Measurements from ENCODE around the gene DLGAP1. TPM values are rescaled to one million over a fixed set of nuclear protein-coding genes. Genes with fewer than 3 reads are reported as not detected.

Gene DLGAP1
- total RNA-seq, 1 experiment from 2014 or later = 0.39 TPM

DNA sequence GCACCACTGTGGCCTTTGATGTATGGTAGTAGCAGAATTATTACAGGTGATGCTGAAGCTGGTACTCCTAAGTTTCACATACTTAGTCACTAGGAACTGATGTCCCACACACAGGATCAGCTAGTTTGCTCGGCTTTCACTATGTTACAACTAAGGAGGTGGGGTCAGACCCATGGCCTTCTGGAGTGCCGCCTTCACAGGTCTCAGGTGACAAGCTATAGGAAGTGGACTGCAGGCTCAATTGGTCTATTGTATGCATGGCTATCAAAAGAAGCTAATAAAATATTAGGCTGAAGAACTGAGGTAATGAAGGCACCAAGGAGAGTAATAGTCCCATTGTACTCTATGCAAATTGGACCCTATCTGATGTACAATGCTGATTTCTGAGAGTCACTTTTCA is 170.6 kb downstream of the DLGAP1 start:
- no peak overlapping the region for H3K4me2 ChIP-seq (ENCODE audit: low read length)
- no peaks in the 10 kb centered on the region for H3K9me2 ChIP-seq (ENCODE audit: insufficient read depth)
- H3K27me3 ChIP-seq (ENCODE audit: insufficient read depth, low read length) = no peaks in the 10 kb centered on the region
- H3K27ac ChIP-seq (ENCODE audit: low read depth, low read length) = no peak overlapping the region
- ChIA-PET POLR2A (no interaction called here), CTCF (no interaction called here), RAD21 (ENCODE audit: low non-redundant PET in 1 of 2, low total read pairs in 2 of 2, uncharacterized antibody in 2 of 2, unreplicated experiment in 2 of 2) (no interaction called here)
- DNase-seq (ENCODE audit: low read depth, low spot score) (no peak), ATAC-seq (no peak)
- H2AFZ ChIP-seq (ENCODE audit: low read depth, low read length, poor library complexity, severe bottlenecking) = no peak overlapping the region
- no peak overlapping the region for H3K9ac ChIP-seq (ENCODE audit: low read length)
- BruUV-seq (replicated peaks) = no TSS peak
- H3K36me3 ChIP-seq (ENCODE audit: control insufficient read depth in 1 of 2, insufficient read depth in 2 of 2, low read length in 2 of 2) = no peaks in the 10 kb centered on the region
- no peaks in the 10 kb centered on the region for H3K4me1 ChIP-seq (ENCODE audit: control insufficient read depth in 1 of 2, insufficient read depth in 2 of 2, low read length in 2 of 2)
- no peaks in the 10 kb centered on the region for H3K79me2 ChIP-seq (ENCODE audit: insufficient read depth, low read length)
- no peaks in the 10 kb centered on the region for H4K20me1 ChIP-seq (ENCODE audit: insufficient read depth)
- H3K9me3 ChIP-seq (ENCODE audit: control insufficient read depth in 1 of 2, insufficient read depth in 1 of 2, low read depth in 1 of 2, low read length in 2 of 2) = peaks cover 0 to 11% of the 10 kb centered on the region in 2 experiments; a peak in 1 of 4 replicates
- intact Hi-C loops (cut with micrococcal nuclease) = loop anchor here (5.0 to 10.0 kb wide), 2 partner anchors 60 to 63 kb away; no protein-coding TSS in a partner anchor
- no peak overlapping the region for H3K4me3 ChIP-seq (replicated peaks in 1 of 2; ENCODE audit: low read depth in 1 of 2, low read length in 2 of 2)
- TF ChIP-seq, protein P1, sequence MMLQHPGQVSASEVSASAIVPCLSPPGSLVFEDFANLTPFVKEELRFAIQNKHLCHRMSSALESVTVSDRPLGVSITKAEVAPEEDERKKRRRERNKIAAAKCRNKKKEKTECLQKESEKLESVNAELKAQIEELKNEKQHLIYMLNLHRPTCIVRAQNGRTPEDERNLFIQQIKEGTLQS (IDR thresholded peaks at IDR 0.05) = no peak
- TF ChIP-seq POLR2AphosphoS5 (IDR thresholded peaks at IDR 0.05; ENCODE audit: low read depth, low read length) = no peak
- TF ChIP-seq, protein P2, sequence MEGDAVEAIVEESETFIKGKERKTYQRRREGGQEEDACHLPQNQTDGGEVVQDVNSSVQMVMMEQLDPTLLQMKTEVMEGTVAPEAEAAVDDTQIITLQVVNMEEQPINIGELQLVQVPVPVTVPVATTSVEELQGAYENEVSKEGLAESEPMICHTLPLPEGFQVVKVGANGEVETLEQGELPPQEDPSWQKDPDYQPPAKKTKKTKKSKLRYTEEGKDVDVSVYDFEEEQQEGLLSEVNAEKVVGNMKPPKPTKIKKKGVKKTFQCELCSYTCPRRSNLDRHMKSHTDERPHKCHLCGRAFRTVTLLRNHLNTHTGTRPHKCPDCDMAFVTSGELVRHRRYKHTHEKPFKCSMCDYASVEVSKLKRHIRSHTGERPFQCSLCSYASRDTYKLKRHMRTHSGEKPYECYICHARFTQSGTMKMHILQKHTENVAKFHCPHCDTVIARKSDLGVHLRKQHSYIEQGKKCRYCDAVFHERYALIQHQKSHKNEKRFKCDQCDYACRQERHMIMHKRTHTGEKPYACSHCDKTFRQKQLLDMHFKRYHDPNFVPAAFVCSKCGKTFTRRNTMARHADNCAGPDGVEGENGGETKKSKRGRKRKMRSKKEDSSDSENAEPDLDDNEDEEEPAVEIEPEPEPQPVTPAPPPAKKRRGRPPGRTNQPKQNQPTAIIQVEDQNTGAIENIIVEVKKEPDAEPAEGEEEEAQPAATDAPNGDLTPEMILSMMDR (IDR thresholded peaks at IDR 0.05 in 2 of 3, conservative IDR thresholded peaks at IDR 0.05 in 1 of 3; ENCODE audit: borderline replicate concordance in 1 of 3, insufficient read depth in 1 of 3, low read depth in 2 of 3, low read length in 2 of 3) = no peak

DNA sequence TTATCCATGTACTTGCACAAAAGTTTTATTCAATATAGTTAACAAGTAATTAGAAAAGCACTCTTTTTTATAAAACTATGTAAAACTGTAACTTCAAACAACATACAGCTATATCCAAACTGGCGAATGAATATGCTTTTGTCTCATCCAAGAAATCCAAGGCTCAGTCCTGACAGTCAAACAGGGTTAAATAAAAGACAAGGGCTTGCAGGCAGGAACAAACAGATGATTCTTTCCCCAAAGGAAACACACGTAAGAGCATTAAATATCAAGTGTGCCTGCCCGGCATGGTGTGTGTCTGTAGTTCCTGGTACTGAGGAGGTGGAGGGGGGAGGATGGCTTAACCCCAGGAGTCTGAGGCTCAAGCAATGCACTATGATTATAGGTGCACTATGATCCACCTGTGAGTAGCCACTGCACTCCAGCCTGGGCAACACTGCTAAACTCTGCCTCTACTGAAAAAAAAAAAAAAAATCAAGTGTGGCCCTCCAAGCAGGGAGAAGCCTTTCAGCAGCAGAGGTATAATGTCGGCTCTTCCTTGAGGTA is 171.3 kb downstream of the DLGAP1 start:
- H3K4me1 ChIP-seq (ENCODE audit: control insufficient read depth in 1 of 2, insufficient read depth in 2 of 2, low read length in 2 of 2) = no peaks in the 10 kb centered on the region
- no peaks in the 10 kb centered on the region for H3K27me3 ChIP-seq (ENCODE audit: insufficient read depth, low read length)
- H3K9me2 ChIP-seq (ENCODE audit: insufficient read depth) = no peaks in the 10 kb centered on the region
- no peak overlapping the region for H3K27ac ChIP-seq (ENCODE audit: low read depth, low read length)
- DNase-seq (ENCODE audit: low read depth, low spot score) (no peak), ATAC-seq (no peak)
- no peaks in the 10 kb centered on the region for H4K20me1 ChIP-seq (ENCODE audit: insufficient read depth)
- H3K36me3 ChIP-seq (ENCODE audit: control insufficient read depth in 1 of 2, insufficient read depth in 2 of 2, low read length in 2 of 2) = no peaks in the 10 kb centered on the region
- CTCF ChIA-PET = no interaction called here
- no peak overlapping the region for H3K4me3 ChIP-seq (replicated peaks in 1 of 2; ENCODE audit: low read depth in 1 of 2, low read length in 2 of 2)
- RAD21 ChIA-PET (ENCODE audit: low non-redundant PET in 1 of 2, low total read pairs in 2 of 2, uncharacterized antibody in 2 of 2, unreplicated experiment in 2 of 2) = no interaction called here
- H3K9me3 ChIP-seq (ENCODE audit: control insufficient read depth in 1 of 2, insufficient read depth in 1 of 2, low read depth in 1 of 2, low read length in 2 of 2) = peaks cover 0 to 11% of the 10 kb centered on the region in 2 experiments; a peak in 1 of 4 replicates
- POLR2A ChIA-PET = no interaction called here
- H3K9ac ChIP-seq (ENCODE audit: low read length) = no peak overlapping the region
- no TSS peak for BruUV-seq (replicated peaks)
- H3K79me2 ChIP-seq (ENCODE audit: insufficient read depth, low read length) = no peaks in the 10 kb centered on the region
- H2AFZ ChIP-seq (ENCODE audit: low read depth, low read length, poor library complexity, severe bottlenecking) = no peak overlapping the region
- intact Hi-C loops (cut with micrococcal nuclease) = loop anchor here (5.0 to 10.0 kb wide), 2 partner anchors 59 to 63 kb away; no protein-coding TSS in a partner anchor
- H3K4me2 ChIP-seq (ENCODE audit: low read length) = no peak overlapping the region
- TF ChIP-seq, protein P3, sequence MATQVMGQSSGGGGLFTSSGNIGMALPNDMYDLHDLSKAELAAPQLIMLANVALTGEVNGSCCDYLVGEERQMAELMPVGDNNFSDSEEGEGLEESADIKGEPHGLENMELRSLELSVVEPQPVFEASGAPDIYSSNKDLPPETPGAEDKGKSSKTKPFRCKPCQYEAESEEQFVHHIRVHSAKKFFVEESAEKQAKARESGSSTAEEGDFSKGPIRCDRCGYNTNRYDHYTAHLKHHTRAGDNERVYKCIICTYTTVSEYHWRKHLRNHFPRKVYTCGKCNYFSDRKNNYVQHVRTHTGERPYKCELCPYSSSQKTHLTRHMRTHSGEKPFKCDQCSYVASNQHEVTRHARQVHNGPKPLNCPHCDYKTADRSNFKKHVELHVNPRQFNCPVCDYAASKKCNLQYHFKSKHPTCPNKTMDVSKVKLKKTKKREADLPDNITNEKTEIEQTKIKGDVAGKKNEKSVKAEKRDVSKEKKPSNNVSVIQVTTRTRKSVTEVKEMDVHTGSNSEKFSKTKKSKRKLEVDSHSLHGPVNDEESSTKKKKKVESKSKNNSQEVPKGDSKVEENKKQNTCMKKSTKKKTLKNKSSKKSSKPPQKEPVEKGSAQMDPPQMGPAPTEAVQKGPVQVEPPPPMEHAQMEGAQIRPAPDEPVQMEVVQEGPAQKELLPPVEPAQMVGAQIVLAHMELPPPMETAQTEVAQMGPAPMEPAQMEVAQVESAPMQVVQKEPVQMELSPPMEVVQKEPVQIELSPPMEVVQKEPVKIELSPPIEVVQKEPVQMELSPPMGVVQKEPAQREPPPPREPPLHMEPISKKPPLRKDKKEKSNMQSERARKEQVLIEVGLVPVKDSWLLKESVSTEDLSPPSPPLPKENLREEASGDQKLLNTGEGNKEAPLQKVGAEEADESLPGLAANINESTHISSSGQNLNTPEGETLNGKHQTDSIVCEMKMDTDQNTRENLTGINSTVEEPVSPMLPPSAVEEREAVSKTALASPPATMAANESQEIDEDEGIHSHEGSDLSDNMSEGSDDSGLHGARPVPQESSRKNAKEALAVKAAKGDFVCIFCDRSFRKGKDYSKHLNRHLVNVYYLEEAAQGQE (IDR thresholded peaks at IDR 0.05; ENCODE audit: low read depth) = no peak
- TF ChIP-seq JUND (IDR thresholded peaks at IDR 0.05) (no peak), SRF (IDR thresholded peaks at IDR 0.05; ENCODE audit: low read depth) (no peak), EGR1 (IDR thresholded peaks at IDR 0.05; ENCODE audit: low read depth) (no peak), EZH2 (IDR thresholded peaks at IDR 0.05) (no peak), POLR2A (IDR thresholded peaks at IDR 0.05; ENCODE audit: borderline replicate concordance, extremely low read depth, insufficient read depth, insufficient read length) (no peak), TCF7L2 (IDR thresholded peaks at IDR 0.05; ENCODE audit: borderline replicate concordance, extremely low read depth, insufficient read depth, insufficient read length) (no peak), ZFX (IDR thresholded peaks at IDR 0.05) (no peak), FOSL1 (IDR thresholded peaks at IDR 0.05; ENCODE audit: low read depth) (no peak), CBX3 (IDR thresholded peaks at IDR 0.05; ENCODE audit: low read depth) (no peak), SIN3A (IDR thresholded peaks at IDR 0.05; ENCODE audit: low read depth) (no peak), EZH2phosphoT487 (IDR thresholded peaks at IDR 0.05; ENCODE audit: borderline replicate concordance) (no peak)
- TF ChIP-seq, protein P1 (IDR thresholded peaks at IDR 0.05) = no peak

Measured in HCT116 (cell line).